Amniotic stem cell (primary cell): ENCODE data around the gene KCTD15.

Source experiments
- DNase-seq: peaks from one replicate; lab custom pipeline; 2025; lab: John Stamatoyannopoulos, UW

Gene KCTD15

GRCh38 chr19:33796164-33796875, at the start of gene KCTD15:
Gene KCTD15, plus strand, starts transcription at chr19:33796870. Its CDS starts 3,585 bp downstream, at chr19:33800455.
- no peak for DNase-seq

GRCh38 chr19:33747273-33747672, 49.4 kb upstream of the KCTD15 start:
- no peak for DNase-seq

- no peak for DNase-seq
Measured at GRCh38 chr19:33748231-33748630, 48.4 kb upstream of the KCTD15 start.

GRCh38 chr19:33749016-33749415, 47.7 kb upstream of the KCTD15 start:
- no peak for DNase-seq

- no peak for DNase-seq
Measured at GRCh38 chr19:33749619-33750175, 47.0 kb upstream of the KCTD15 start.

- DNase-seq: no peak
Measured at GRCh38 chr19:33750587-33751435, 45.9 kb upstream of the KCTD15 start.

- DNase-seq: no peak
Measured at GRCh38 chr19:33751436-33751770, 45.3 kb upstream of the KCTD15 start.

- DNase-seq: no peak
Measured at GRCh38 chr19:33752018-33752800, 44.5 kb upstream of the KCTD15 start.

GRCh38 chr19:33752945-33753344, 43.7 kb upstream of the KCTD15 start:
- no peak for DNase-seq

- DNase-seq: no peak
Measured at GRCh38 chr19:33754361-33754760, 42.3 kb upstream of the KCTD15 start.

GRCh38 chr19:33755099-33756035, 41.3 kb upstream of the KCTD15 start:
- DNase-seq: no peak

- DNase-seq: no peak
Measured at GRCh38 chr19:33756177-33756576, 40.5 kb upstream of the KCTD15 start.

GRCh38 chr19:33758541-33759013, 38.1 kb upstream of the KCTD15 start:
- no peak for DNase-seq

- DNase-seq: no peak
Measured at GRCh38 chr19:33759356-33759755, 37.3 kb upstream of the KCTD15 start.

GRCh38 chr19:33763633-33764371, 32.9 kb upstream of the KCTD15 start:
- no peak for DNase-seq

- no peak for DNase-seq
Measured at GRCh38 chr19:33766623-33767022, 30.0 kb upstream of the KCTD15 start.

GRCh38 chr19:33767898-33768413, 28.7 kb upstream of the KCTD15 start:
- no peak for DNase-seq

- no peak for DNase-seq
Measured at GRCh38 chr19:33769208-33769607, 27.5 kb upstream of the KCTD15 start.

GRCh38 chr19:33770107-33770506, 26.6 kb upstream of the KCTD15 start:
- DNase-seq: no peak
